GM21381 (cell line): ENCODE data around the gene SPTLC2.
"Not testable (repeated sequence)": the region's sequence is repeated elsewhere in the genome, so short reads cannot be mapped to it uniquely, and the experiment has no call there.

ENCODE experiments used
- ATAC-seq: cut with Tn5 transposase; IDR thresholded peaks from one replicate; pipeline ENCODE4 v1.9.1; 2021; ENCODE audit warnings: mild to moderate bottlenecking, moderate library complexity; ENCODE audit not compliant: unreplicated experiment

SPTLC2 gene

DNA sequence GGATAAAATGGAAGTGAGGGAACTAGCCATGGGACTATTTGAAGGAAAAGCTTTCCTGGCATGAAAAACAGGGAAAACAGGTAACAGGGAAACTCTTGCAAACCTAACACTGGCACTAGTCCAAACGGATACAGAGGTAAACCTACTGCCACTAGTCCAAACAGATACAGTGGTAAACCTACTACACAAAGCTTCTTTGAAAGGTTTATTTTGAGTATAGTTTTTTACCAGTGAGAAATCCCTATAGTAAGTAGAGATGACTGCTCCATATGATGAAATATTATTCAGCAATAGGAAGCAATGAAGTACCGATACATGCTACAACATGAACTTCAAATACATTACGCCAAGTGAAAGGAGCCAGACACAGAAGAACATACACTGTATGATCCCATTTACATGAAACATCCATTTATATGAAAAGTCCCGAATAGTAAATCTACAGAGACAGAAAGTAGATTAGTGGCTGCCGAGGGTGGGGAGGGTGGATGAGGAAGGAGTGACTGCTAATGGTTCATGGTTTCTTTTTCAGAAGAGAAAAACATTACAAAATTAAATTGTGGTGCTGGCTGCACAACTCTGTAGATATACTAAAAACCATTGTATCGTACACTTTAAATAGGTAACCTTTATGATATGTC lies 25.5 kb downstream of the SPTLC2 start:
- ATAC-seq: no peak

DNA sequence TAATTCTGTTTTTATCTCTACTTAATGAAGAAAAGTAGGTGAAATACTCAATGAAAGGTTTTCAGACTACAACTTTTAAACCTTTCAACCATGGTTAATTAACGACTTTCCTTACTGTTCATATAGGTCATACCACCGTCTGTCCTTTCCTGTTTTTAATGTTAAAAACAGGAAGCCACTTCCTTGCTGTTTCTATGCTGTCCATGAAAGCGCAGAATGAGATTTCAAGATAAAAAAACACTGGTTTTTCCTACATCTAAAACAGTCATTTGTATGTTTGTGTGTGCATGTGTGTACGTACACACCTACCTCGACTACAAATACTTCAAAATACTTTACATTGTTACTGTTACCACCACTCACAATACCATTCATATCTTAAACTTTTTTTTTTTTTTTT lies 27.3 kb downstream of the SPTLC2 start:
- ATAC-seq: no peak

DNA sequence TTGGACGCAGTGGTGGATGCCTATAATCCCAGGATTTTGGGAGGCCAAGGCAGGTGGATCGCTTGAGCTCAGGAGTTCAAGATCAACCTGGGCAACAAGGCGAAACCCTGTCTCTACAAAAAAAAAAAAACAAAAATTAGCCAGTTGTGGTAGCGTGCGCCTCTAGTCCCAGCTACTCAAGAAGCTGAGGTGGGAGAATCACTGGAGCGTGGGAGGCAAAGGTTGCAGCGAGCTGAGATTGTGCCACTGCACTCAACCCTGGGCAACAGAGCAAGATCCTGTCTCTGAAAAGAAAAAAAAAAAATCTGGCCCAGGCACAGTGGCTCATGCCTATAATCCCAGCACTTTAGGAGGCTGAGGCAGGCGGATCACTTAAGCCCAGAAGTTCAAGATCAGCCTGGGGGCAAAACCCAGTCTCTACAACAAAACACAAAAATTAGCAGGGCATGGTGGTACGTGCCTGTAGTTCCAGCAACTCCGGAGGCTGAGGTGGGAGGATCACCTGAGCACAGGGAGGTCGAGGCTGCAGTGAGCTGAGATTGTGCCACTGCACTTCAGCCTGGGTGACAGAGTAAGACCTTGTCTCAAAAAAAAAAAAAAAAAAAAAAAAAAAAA lies 27.9 kb downstream of the SPTLC2 start:
- ATAC-seq: not testable (repeated sequence)

DNA sequence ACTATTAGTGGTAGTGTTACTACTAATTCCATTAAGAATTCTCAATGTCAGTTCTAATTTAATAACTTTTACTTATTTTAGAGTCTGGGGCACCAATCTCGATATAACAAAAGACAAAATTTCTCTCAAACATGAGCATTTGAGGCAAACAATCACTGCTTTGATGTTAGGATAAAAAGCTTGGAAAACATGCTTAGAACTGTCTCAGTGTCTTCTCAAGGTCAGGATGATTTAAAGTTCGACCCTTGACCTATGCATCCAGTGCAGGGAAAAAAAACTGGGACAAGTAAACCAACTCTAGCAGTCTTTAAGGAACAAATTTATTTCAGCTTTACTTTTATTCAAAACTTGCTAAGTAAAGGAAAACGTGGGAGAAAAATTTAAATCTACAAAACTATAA lies 31.1 kb downstream of the SPTLC2 start:
- no peak for ATAC-seq

DNA sequence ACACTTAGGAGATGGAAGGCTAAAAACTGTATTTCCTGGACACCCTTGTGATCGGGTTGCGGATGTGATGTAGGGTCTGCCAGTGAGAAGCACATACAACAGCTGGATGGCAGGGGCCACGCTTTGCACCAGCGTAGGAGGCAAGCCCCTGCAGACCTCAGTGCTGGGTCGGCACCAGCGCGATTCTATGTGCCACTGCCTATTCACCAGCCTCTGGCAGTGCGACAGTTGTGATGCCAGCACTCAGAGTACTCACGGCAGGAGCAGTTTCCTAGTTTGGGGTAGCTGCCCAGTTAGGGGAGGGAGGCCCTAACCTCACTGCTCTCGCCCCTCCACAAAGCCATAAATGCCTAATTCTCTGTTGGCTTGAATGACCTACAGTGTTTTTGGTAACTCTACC lies 31.6 kb downstream of the SPTLC2 start:
- no peak for ATAC-seq

DNA sequence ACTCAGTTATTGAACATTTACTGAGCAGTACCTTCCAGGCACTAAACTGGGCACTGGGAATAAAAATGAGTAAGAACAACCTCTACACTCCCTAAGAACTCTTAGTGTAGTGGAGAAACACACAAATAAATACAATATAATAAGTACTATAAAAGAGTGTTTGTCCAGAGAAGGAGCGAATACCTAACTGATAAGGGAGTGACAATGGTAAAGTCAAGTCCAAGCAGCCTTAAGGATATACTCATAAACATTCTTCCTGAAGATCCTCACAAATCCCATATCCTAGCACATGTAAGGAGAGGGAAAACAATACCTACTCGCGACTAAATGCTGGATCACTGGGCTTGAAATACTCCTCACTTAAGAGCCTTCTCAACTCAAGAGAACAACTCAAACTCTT lies 32.8 kb downstream of the SPTLC2 start:
- ATAC-seq: no peak

DNA sequence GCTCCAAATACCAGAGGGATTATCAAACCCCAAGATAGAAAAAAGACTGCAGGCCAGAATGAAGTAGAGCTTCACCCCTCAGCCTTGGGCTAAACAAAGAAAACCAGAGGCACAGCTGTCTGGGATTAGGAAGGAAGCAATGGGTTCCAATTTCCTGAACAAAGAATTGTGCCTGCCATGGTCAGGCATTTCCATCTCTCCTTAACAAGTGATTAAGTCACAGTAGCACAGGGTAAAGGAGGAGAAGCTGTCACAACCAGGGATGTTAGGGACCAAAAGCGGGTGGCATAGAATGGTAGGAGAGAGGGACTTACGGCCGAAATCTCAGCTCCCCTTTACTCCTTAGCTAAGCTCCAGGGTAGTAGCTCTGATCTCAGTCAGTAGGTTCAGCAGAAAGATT lies 33.9 kb downstream of the SPTLC2 start:
- no peak for ATAC-seq

DNA sequence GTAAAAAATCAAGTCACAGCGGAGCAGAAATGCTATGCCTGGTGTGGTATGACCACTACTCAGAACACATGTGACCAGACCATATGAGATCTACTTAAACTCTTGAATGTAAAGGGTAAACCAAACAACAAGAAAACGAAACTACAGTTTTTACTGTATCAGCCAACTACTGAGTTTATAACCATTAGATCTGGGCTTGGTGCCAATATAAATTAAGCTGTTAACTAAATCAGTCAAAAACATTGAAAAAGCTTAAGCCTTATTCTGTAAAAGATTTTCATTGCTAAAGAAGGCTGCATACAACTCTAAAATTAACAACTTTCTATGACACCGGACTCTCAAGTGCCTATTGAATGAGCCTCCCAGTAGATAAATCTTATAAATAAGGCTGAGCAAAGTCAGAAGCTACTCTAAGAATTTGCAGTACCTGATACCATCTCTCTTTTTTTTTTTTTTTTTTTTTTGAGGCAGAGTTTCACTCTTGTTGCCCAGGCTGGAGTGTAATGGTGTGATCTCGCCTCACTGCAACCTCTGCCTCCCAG lies 35.4 kb downstream of the SPTLC2 start:
- ATAC-seq: peak; percentile 97

DNA sequence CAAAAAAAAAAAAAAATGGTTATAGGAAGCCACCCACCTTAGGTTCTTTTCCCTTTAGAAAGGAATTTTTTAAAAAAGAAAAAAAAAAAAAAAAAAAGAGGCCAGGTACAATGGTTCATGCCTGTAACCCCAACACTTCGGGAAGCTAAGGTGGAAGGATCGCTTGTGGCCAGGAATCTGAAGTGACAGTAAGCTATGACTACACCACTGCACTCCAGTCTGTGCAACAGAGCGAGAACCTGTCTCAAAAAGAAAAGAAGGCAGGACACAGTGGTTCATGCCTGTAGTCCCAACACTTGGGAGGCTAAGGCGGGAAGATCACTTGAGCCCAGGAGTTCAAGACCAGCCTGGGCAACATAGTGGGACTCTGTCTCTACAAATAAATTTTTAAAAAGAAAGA lies 36.0 kb downstream of the SPTLC2 start:
- peak; percentile 21 for ATAC-seq

DNA sequence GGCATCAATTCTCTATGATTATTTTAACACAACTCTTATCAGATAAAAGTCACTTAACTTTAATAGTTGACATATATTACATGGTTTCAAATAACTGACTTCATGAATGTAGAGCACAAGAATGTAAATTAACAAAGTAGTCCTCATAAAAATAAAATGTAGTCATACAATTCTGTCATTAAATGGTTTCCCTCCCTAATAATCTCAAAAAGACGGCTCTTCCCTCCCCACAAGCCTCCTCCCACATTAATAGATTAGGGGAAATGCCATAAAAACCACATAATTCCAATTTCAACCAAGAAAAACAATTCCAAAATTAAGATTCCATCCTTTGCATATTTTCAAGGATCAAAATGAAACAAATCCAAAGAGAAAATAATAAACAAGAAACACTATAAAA lies 36.7 kb downstream of the SPTLC2 start:
- ATAC-seq: no peak

DNA sequence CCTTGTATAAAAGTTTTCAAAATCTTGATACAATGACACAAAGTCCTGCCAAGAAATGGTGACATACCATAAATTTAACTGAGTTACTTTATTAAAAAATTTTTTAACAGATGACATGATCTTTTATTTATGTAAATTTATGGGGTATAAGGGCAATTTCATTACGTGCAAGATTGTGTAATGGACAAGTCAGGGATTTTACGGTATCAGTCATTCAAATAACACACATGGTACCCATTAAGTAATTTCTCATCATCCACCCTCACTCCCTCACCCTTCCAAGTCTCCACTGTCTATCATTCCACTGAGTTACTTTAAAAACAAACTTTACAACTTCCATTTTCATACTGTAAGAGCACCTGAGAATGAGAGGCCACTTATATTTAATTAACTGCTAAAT lies 37.4 kb downstream of the SPTLC2 start:
- no peak for ATAC-seq

DNA sequence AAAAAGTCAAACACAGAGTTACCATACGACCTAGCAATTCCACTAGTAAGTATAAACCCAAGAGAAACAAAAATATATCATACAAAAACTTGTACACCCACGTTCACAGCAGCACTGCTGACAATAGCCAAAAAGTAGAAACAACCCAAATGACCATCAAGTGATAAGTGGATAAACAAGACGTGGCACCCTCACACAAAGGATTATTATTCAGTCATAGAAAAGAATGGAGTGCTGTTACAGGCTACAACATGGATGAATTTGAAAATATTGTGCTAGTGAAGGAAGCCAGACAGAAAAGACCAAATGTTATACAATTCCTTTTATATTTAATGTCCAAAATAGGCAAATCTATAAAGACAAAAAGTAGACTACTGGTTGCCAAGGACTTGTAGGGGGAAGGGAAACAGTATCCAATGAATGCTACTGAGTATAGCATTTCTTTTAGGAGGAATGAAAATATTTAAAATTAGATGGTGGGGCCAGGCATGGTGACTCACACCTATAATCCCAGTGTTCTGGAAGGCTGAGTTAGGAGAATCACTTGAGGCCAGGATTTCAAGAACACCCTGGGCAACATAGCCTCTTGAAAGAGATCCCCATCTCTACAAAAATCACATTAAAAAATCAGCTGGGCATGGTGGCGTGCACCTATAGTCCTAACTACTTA lies 41.9 kb downstream of the SPTLC2 start:
- ATAC-seq: no peak

DNA sequence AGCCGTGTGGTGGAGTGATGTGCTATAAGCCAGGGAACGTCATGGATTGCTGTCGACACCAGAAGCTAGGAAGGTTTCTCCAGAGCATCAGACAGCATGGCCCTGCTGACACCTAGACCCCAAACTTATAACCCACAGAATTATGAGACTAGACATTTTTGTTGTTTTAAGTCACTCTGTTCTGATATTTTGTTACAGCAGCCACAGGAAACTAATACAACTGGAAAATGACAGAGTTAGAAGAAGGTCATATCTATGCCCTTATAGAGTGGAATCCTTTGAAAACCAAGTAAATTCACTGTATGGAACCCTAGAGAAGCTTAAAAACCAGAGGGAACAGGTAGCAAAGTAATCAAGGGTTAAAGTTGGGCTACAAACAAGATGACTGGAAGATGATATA lies 42.5 kb downstream of the SPTLC2 start:
- ATAC-seq: no peak

DNA sequence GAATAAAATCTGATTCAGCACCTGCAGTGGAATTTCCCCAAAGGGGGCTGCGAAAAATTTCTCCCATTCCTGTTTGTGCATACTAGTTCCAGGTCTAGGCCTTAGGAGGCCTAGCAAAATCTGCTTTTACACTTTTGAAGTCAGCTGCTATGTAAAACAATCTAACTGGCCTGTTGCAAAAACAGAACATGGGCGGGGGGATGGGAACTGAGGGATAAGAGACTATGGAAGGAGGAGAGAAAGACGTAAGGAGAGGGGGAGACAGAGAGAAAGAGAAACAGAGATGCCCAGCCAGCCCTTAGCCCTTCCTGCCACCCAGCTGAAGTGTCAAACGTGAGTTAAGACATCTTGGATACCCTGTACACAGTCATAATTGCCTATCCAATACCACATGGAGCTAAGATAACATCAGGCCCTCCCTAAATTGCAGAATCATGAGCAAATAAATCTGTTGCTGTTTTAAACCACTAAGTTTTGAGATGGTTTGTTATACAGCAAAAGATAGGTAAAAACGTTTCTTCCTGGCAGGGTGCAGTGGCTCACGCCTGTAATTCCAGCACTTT lies 45.6 kb downstream of the SPTLC2 start:
- ATAC-seq: no peak

DNA sequence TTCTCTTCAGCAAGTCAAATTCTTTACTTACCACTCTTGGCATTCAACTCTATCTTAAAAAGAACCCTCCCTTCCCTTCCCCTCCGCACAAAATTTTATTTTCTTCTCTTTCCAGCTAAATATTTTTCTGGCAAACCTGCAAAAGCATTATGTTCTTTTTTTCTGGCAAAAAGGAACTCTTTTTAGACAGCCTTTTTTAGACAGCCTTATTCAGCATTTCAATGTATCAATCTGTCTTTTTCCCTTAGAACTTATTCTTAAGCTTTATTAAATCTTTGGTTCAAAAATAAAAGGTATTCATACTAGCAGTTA lies 50.5 kb downstream of the SPTLC2 start:
- ATAC-seq: no peak

DNA sequence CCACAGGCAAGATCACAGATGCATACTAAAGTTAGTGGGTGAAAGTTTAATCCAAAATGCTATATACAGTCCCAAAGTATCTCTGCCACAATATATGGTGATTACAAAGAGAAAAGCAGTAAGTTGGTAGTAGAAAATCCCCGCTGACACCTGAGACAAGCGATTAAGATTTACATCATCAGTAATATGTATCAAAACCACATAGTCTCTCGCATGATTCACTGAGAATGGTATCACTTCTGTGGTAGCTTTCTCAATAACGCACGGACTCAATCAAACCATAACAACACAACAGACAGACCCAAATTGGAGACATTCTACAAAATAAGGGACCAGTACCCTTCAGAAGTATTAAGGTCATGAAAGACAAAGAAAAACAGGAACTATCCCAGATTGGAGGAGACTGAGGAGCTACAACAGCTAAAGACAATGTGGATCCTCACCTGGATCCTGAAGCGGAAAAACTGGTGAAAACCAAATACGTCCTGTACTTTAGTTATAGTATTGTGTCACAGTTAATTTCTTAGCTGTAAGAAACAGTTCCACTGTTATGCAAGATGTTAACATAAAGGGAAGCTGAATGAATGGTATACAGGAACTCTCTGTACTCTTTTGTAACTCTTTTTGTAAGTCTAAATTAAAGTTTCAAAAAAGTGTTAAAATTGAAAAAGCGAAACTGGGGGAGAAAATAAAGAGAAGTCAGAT lies 51.0 kb downstream of the SPTLC2 start:
- no peak for ATAC-seq

DNA sequence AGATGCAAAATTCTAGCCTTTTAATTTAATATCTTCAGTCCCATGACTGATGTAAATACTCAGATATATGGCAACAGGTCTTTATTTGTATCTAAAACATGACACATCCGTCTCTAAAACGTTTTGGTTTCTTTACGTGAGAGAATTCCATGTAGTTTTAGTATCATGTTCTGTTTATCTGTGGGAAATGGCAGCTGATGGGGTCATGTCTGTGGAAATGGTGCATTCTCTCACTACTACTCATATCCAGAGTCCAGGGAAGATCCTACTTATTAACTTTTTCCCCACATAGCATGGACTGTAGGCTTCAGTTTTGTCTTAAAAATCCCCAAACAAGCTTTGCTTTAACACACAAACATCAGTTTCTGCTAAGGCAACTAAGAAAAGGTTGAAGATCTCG lies 53.8 kb downstream of the SPTLC2 start:
- ATAC-seq: no peak

DNA sequence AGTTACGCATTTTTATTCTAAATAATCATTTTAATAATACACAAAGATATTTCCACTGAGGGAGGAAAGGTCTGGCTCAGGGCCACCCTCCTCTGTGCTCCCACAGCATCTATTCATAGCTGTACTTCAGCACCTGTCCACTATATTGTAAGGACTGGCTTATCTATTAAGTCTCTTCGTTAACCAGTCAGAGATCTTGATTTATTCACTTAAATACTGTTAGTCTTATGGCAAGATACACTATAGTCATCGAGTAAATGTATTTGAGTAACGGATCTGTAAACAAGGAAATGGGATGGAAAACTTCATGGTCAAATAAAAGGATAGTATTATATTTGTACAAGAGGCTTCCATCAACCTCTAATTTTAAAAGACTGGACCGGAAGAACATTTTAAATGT lies 54.6 kb downstream of the SPTLC2 start:
- ATAC-seq: no peak

DNA sequence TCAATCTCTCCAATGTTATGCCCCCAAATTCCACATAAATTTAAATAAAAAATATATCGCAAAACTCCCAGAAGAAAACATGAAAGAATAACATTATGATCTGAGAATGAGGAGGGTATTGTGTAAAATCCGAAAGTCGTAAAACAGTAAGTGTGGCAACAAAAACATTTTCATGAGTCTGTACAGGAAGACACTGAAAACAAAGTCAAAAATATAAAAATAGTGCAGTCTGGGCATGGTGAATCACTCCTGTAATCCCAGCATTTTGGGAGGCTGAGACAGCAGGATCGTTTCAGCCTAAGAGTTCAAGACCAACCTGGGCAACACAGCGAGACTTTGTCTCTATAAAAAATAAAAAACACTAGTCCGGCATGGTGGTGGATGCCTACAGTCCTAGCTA lies 57.1 kb downstream of the SPTLC2 start:
- ATAC-seq: no peak

DNA sequence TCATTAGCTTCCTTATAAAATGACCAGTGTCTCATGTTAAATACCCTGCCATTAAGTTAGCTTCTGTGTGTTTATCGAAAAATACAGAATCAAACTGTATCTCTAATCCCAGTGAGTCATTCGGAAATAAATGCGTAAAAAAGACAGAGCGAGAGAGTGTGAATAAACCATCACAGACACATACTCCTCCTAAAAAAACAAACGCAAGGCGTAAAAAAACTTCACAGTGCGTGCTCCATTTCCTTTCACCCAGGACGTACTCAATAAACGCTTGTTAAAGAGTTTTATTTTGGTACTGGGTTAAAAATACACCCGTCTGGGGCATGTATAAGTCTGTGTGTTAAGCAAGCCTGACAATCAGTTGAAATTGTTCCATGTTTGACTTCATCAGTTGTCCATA lies 59.0 kb downstream of the SPTLC2 start:
- ATAC-seq: no peak

DNA sequence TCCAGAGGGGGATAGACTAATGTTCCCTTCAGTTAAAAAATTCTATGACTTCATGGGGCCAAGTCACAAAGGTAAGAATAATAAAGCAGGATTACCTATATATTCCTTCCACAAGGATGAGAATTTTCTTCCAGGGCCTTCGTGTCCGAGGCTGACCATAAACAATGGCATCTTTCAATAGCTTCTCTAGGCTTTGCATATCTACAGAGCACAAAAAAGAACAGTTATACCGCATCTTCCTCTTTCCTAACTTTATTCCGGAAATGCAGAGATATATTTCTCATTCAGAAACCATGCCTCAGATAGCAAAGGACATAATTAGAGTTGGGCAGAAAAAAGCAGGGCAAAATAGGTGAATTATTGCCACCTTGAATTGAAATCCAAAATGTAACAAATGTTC lies 59.5 kb downstream of the SPTLC2 start:
- no peak for ATAC-seq
